WTC11 (cell line): ENCODE measurements around the gene MMP28. TPM values are rescaled to one million over a fixed set of nuclear protein-coding genes. Genes with fewer than 3 reads are reported as not detected.

Experiments used
- ATAC-seq: fragments of 200-7000 bp; cut with Tn5 transposase; 2 replicates; pipeline ENCODE4 v1.10.0; 2021; ENCODE audit warnings: mild to moderate bottlenecking, moderate library complexity
- Bru-seq: library from RNA; stranded (reverse); fragments of 400-500 nt; gene quantifications from one replicate; lab custom pipeline; 2021; lab: Mats Ljungman, UMichigan
- CTCF ChIA-PET: fragments of 300-600 bp; sonication (Branson Sonifier 250); formaldehyde crosslinking; loops from one replicate; lab custom pipeline; 2021; ENCODE audit warnings: antibody characterized with exemption; lab: Charles Lee
- POLR2A ChIA-PET: fragments of 350-600 bp; sonication (Branson Sonifier 250); formaldehyde crosslinking; loops from one replicate; lab custom pipeline; 2021; ENCODE audit warnings: antibody characterized with exemption; lab: Charles Lee
- DNase-seq: peaks from one replicate; pipeline ENCODE4 v3.0.0; 2021; ENCODE audit warnings: low spot score
- H3K27ac Mint-ChIP-seq: 2 replicates; pipeline ENCODE4 v1.8.0; 2021; ENCODE audit warnings: mixed read lengths
- H3K27me3 Mint-ChIP-seq: 2 replicates; pipeline ENCODE4 v1.8.0; 2021; ENCODE audit warnings: low read depth, mild to moderate bottlenecking, moderate library complexity, mixed read lengths
- H3K36me3 Mint-ChIP-seq: 2 replicates; pipeline ENCODE4 v1.8.0; 2021; ENCODE audit warnings: mixed read lengths
- H3K4me1 Mint-ChIP-seq: 2 replicates; pipeline ENCODE4 v1.8.0; 2022; ENCODE audit warnings: mixed read lengths
- H3K4me3 Mint-ChIP-seq: 2 replicates; pipeline ENCODE4 v1.8.0; 2021; ENCODE audit warnings: mild to moderate bottlenecking, moderate library complexity, mixed read lengths
- H3K9me3 Mint-ChIP-seq: 2 replicates; pipeline ENCODE4 v1.8.0; 2021; ENCODE audit warnings: mixed read lengths
- AR ChIP-seq: fragments of 250-450 bp; sonication (Bioruptor Pico); IDR thresholded peaks from 2 replicates; pipeline ENCODE4 v1.9.0; 2021; ENCODE audit warnings: mild to moderate bottlenecking
- ARID4B ChIP-seq: sonication (generic); formaldehyde crosslinking; IDR thresholded peaks from 2 replicates; pipeline ENCODE4 v1.8.0; 2023; ENCODE audit warnings: missing genetic modification reagents, mild to moderate bottlenecking, borderline replicate concordance
- CREB1 ChIP-seq: sonication (generic); formaldehyde crosslinking; IDR thresholded peaks from 2 replicates; pipeline ENCODE4 v1.8.0; 2023; ENCODE audit warnings: mild to moderate bottlenecking, missing genetic modification reagents
- CREM ChIP-seq: sonication (generic); formaldehyde crosslinking; IDR thresholded peaks from 2 replicates; pipeline ENCODE4 v1.8.1; 2022; ENCODE audit warnings: mild to moderate bottlenecking, missing genetic modification reagents, moderate library complexity
- FOXP1 ChIP-seq: sonication (generic); formaldehyde crosslinking; IDR thresholded peaks from 2 replicates; pipeline ENCODE4 v1.8.0; 2022; ENCODE audit warnings: missing genetic modification reagents, mild to moderate bottlenecking, moderate library complexity, borderline replicate concordance
- FOXP4 ChIP-seq: sonication (generic); formaldehyde crosslinking; IDR thresholded peaks from 2 replicates; pipeline ENCODE4 v1.8.0; 2022; ENCODE audit warnings: mild to moderate bottlenecking, missing genetic modification reagents
- GTF2I ChIP-seq: fragments of 250-450 bp; sonication (Bioruptor Pico); conservative IDR thresholded peaks from 2 replicates; pipeline ENCODE4 v1.4.0; 2021; ENCODE audit warnings: mild to moderate bottlenecking
- HMGXB4 ChIP-seq: sonication (generic); formaldehyde crosslinking; IDR thresholded peaks from 2 replicates; pipeline ENCODE4 v1.8.1; 2023; ENCODE audit warnings: mild to moderate bottlenecking, moderate library complexity, missing genetic modification reagents
- KAT7 ChIP-seq: sonication (generic); formaldehyde crosslinking; IDR thresholded peaks from 2 replicates; pipeline ENCODE4 v1.8.1; 2023; ENCODE audit warnings: missing genetic modification reagents, mild to moderate bottlenecking, borderline replicate concordance
- MAX ChIP-seq: sonication (generic); formaldehyde crosslinking; IDR thresholded peaks from 2 replicates; pipeline ENCODE4 v1.8.0; 2022; ENCODE audit warnings: mild to moderate bottlenecking, missing genetic modification reagents
- RELA ChIP-seq: sonication (generic); formaldehyde crosslinking; IDR thresholded peaks from 2 replicates; pipeline ENCODE4 v1.8.1; 2022; ENCODE audit warnings: missing genetic modification reagents, mild to moderate bottlenecking, borderline replicate concordance
- STAT6 ChIP-seq: sonication (generic); formaldehyde crosslinking; conservative IDR thresholded peaks from 2 replicates; pipeline ENCODE4 v1.8.1; 2023; ENCODE audit warnings: mild to moderate bottlenecking, low read depth, missing genetic modification reagents, moderate library complexity
- TP53 ChIP-seq: sonication (generic); formaldehyde crosslinking; IDR thresholded peaks from 2 replicates; pipeline ENCODE4 v1.8.1; 2023; ENCODE audit warnings: mild to moderate bottlenecking, missing genetic modification reagents
- ZBTB43 ChIP-seq: sonication (generic); formaldehyde crosslinking; IDR thresholded peaks from 2 replicates; pipeline ENCODE4 v1.8.1; 2023; ENCODE audit warnings: mild to moderate bottlenecking, missing genetic modification reagents
- ZNF416 ChIP-seq: fragments of 250-450 bp; sonication (Bioruptor Pico); IDR thresholded peaks from 2 replicates; pipeline ENCODE4 v1.9.0; 2021; ENCODE audit warnings: mild to moderate bottlenecking, inconsistent platforms
- ZNF423 ChIP-seq: fragments of 250-450 bp; sonication (Bioruptor Pico); IDR thresholded peaks from 2 replicates; pipeline ENCODE4 v2.1.2; 2022; ENCODE audit warnings: mild to moderate bottlenecking, moderate library complexity
- long read RNA-seq, 3 experiments: library from RNA in 1 of 3; library from capped mRNA in 1 of 3; library from polyadenylated mRNA in 1 of 3; unstranded in 2 of 3; stranded (forward) in 1 of 3; transcript quantifications; one replicate each; pipeline ENCODE4 v2.0.0, GENCODE V29; 2021
- total RNA-seq: library from RNA; stranded (reverse); gene quantifications from 3 replicates; pipeline ENCODE4 v1.2.3, GENCODE V29; 2021

MMP28 gene
- total RNA-seq (0.22 TPM in 1 of 3 replicates, not detected in the others), Bru-seq, nascent RNA (percentile 5 among the genes with signal in this experiment)
- long read RNA-seq, experiment 1, partial matches to known transcripts, result 0 of 1 reads
- long read RNA-seq, experiment 1, other reads (novel, unspliced or antisense), result 1 of 1 reads
- long read RNA-seq, experiment 2, result 0 reads
- long read RNA-seq, experiment 3, result 0 reads

GRCh38 chr17:35795007-35795870 is at the start of gene MMP28:
TSS of gene MMP28 (minus strand) at chr17:35795641. CDS start at chr17:35795377, 264 bp downstream.
- no peak for TF ChIP-seq CREB1 (CRISPR knock-in tag)
- 0 out of 2 replicates have a peak, but pooled peaks have one; percentile 36 for TF ChIP-seq MAX (CRISPR knock-in tag)
- TF ChIP-seq TP53, result peak; percentile 54; the same call in 1 of the 2 replicates
- TF ChIP-seq ZBTB43 (CRISPR knock-in tag), result peak; percentile 71; the same call in 1 of the 2 replicates
- TF ChIP-seq FOXP1 (CRISPR knock-in tag), result peak; percentile 12; the same call in 1 of the 2 replicates
- peak; percentile 78; the same call in 1 of the 2 replicates for TF ChIP-seq HMGXB4 (CRISPR knock-in tag)
- 0 out of 2 replicates have a peak, but pooled peaks have one; percentile 8 for TF ChIP-seq ZNF423 (CRISPR knock-in tag)
- peak; percentile 96; the same call in 1 of the 2 replicates for TF ChIP-seq KAT7 (CRISPR knock-in tag)
- TF ChIP-seq GTF2I (CRISPR knock-in tag), result no peak
- peaks cover 10% of the 10 kb centered on the region for H3K4me1 Mint-ChIP-seq

GRCh38 chr17:35844547-35844946 is 49.1 kb upstream of the MMP28 start:
- DNase-seq (no peak), ATAC-seq (no peak)
- Mint-ChIP-seq H3K27ac (no peak overlapping the region), H3K9me3 (no peaks in the 10 kb centered on the region), H3K4me3 (no peak overlapping the region), H3K36me3 (peaks cover 69% of the 10 kb centered on the region), H3K4me1 (peaks cover 1% of the 10 kb centered on the region), H3K27me3 (no peaks in the 10 kb centered on the region)
- ChIA-PET POLR2A (no interaction called here), CTCF (no interaction called here)
- TF ChIP-seq STAT6 (CRISPR knock-in tag) (no peak), RELA (CRISPR knock-in tag) (no peak), CREM (CRISPR knock-in tag) (no peak), AR (CRISPR knock-in tag) (no peak), ARID4B (CRISPR knock-in tag) (no peak), ZNF416 (CRISPR knock-in tag) (no peak), FOXP4 (CRISPR knock-in tag) (no peak)

More at GRCh38 chr17:35795007-35795870, at the start of gene MMP28:
- peak; percentile 72 for ATAC-seq
- CTCF ChIA-PET, result interaction anchor here (1.1 to 6.3 kb wide), 8 partner anchors 9 to 182 kb away, joined by 3 to 53 read pairs (median 4); partner anchors contain the start of gene TAF15
- Mint-ChIP-seq H3K27me3 (peaks cover 79% of the 10 kb centered on the region), H3K4me3 (peak within 1 kb of the TSS; percentile 67), H3K9me3 (no peaks in the 10 kb centered on the region), H3K36me3 (no peaks in the 10 kb centered on the region), H3K27ac (no peak within 1 kb of the TSS)
- POLR2A ChIA-PET, result interaction anchor here (0.9 kb wide), 1 partner anchor 14 kb away, joined by 3 read pairs; the partner anchor contains the start of gene TAF15
- peak; percentile 61 for DNase-seq
